HG02610 (cell line): ENCODE data around the gene MBD4.

ENCODE experiments used
- ATAC-seq: cut with Tn5 transposase; IDR thresholded peaks from one replicate; pipeline ENCODE4 v1.9.1; 2021; ENCODE audit warnings: mild to moderate bottlenecking, moderate library complexity; ENCODE audit not compliant: unreplicated experiment

Gene MBD4

GRCh38 chr3:129432671-129433070, 7.1 kb downstream of the MBD4 start:
- no peak for ATAC-seq

- no peak for ATAC-seq
Measured at GRCh38 chr3:129432036-129432435, 7.7 kb downstream of the MBD4 start.

GRCh38 chr3:129429602-129430001, 10.1 kb downstream of the MBD4 start:
- no peak for ATAC-seq

- no peak for ATAC-seq
Measured at GRCh38 chr3:129429080-129429451, 10.7 kb downstream of the MBD4 start.

- ATAC-seq, result peak; percentile 90
Measured at GRCh38 chr3:129428376-129429079, 11.2 kb downstream of the MBD4 start, which contains the start of gene EFCAB12. EFCAB12 (minus strand) TSS chr3:129428636; CDS start chr3:129428488, 148 bp downstream.

- no peak for ATAC-seq
Measured at GRCh38 chr3:129428007-129428375, 11.8 kb downstream of the MBD4 start.

GRCh38 chr3:129425619-129426018, 14.1 kb downstream of the MBD4 start:
- ATAC-seq, result no peak

GRCh38 chr3:129425213-129425612, 14.5 kb downstream of the MBD4 start:
- no peak for ATAC-seq

- ATAC-seq, result no peak
Measured at GRCh38 chr3:129424185-129424841, 15.4 kb downstream of the MBD4 start.

- no peak for ATAC-seq
Measured at GRCh38 chr3:129422897-129423296, 16.9 kb downstream of the MBD4 start.

GRCh38 chr3:129421988-129422745, 17.6 kb downstream of the MBD4 start:
- no peak for ATAC-seq

- ATAC-seq, result no peak
Measured at GRCh38 chr3:129421236-129421883, 18.4 kb downstream of the MBD4 start.

GRCh38 chr3:129419476-129419875, 20.3 kb downstream of the MBD4 start:
- no peak for ATAC-seq

- no peak for ATAC-seq
Measured at GRCh38 chr3:129418041-129418973, 21.4 kb downstream of the MBD4 start.

- no peak for ATAC-seq
Measured at GRCh38 chr3:129417326-129417725, 22.4 kb downstream of the MBD4 start.

GRCh38 chr3:129416415-129416814, 23.3 kb downstream of the MBD4 start:
- no peak for ATAC-seq

GRCh38 chr3:129415830-129416229, 23.9 kb downstream of the MBD4 start:
- ATAC-seq, result no peak

GRCh38 chr3:129415378-129415777, 24.4 kb downstream of the MBD4 start:
- ATAC-seq, result no peak

- ATAC-seq, result peak; percentile 96
Measured at GRCh38 chr3:129413687-129414506, 25.9 kb downstream of the MBD4 start.
